ENCODE data around the gene USP20.

Gene USP20

DNA sequence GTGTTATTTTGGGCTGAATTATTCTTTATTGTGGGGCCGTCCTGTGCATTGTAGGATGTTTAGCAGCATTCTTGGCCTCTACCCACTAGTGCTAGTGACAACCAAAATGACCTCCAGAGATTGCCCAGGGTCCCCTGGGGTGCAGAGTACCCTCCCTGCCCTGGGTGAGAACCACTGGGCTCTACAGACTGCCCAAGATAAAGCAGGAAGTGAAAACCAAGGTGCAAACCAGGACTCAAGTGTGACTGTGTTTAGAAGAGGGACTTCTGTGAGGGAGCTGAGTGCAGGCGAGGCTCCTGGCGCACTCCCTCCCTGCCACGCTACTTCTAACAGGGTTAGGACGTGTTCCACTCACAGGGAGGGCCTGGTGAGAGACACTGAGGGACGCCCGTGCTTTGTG, 41.6 kb downstream of the USP20 start:
- no peak overlapping the region for H3K9ac ChIP-seq (ENCODE audit: low read depth, low read length)
- no peak overlapping the region for H3K4me3 ChIP-seq (ENCODE audit: low read depth, low read length)
- no peaks in the 10 kb centered on the region for H3K27me3 ChIP-seq (ENCODE audit: control insufficient read depth, insufficient read depth, low read length)
- H3K36me3 ChIP-seq (ENCODE audit: control insufficient read depth, insufficient read depth, low read length): peaks cover 32% of the 10 kb centered on the region
- peaks cover 5% of the 10 kb centered on the region; the same call in 1 of the 2 replicates for H3K4me1 ChIP-seq (ENCODE audit: control insufficient read depth, insufficient read depth, low read length)
- H3K27ac ChIP-seq (ENCODE audit: low read depth, low read length): no peak overlapping the region
- no peaks in the 10 kb centered on the region for H3K9me3 ChIP-seq (ENCODE audit: control insufficient read depth, insufficient read depth, low read length)

- no peak overlapping the region for H3K27ac ChIP-seq (ENCODE audit: low read depth, low read length)
- peaks cover 33% of the 10 kb centered on the region for H3K36me3 ChIP-seq (ENCODE audit: control insufficient read depth, insufficient read depth, low read length)
- no peaks in the 10 kb centered on the region for H3K27me3 ChIP-seq (ENCODE audit: control insufficient read depth, insufficient read depth, low read length)
- H3K4me3 ChIP-seq (ENCODE audit: low read depth, low read length): no peak overlapping the region
- peaks cover 5% of the 10 kb centered on the region; the same call in 1 of the 2 replicates for H3K4me1 ChIP-seq (ENCODE audit: control insufficient read depth, insufficient read depth, low read length)
- no peaks in the 10 kb centered on the region for H3K9me3 ChIP-seq (ENCODE audit: control insufficient read depth, insufficient read depth, low read length)
- H3K9ac ChIP-seq (ENCODE audit: low read depth, low read length): no peak overlapping the region
Observed at GRCh38 chr9:129878291-129878690, 43.0 kb downstream of the USP20 start.

DNA sequence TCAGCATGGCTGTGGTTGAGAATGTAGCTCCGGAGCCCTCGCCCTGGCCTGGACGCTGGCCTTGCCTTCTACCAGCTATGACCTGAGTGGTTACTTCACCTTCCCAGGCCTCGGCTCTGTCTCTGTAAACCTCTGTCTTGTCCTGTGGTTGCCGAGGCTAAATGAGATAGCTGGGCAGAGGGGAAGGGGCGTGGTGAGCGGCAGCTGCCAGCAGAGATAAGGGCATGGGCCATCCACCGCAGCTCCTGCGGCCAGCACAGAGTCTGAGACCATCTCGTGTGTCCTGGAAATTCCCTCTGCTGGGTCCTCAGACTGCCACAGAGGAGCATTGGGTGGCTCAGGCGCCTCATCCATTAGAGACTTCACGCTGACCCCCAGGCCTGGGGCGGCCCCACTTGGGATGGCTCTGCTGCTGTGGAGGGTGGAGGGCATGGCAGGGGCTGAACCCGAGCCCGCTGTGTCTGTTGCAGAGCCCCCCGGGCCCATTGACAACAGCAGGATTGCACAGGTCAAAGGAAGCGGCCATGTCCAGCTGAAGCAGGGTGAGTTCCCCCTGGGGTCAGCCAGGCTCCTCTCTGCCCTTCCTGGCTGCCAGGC, 43.9 kb downstream of the USP20 start:
- no peak overlapping the region for H3K9ac ChIP-seq (ENCODE audit: low read depth, low read length)
- H3K27ac ChIP-seq (ENCODE audit: low read depth, low read length): no peak overlapping the region
- peaks cover 32% of the 10 kb centered on the region for H3K36me3 ChIP-seq (ENCODE audit: control insufficient read depth, insufficient read depth, low read length)
- H3K4me1 ChIP-seq (ENCODE audit: control insufficient read depth, insufficient read depth, low read length): peaks cover 9% of the 10 kb centered on the region
- H3K27me3 ChIP-seq (ENCODE audit: control insufficient read depth, insufficient read depth, low read length): no peaks in the 10 kb centered on the region
- H3K4me3 ChIP-seq (ENCODE audit: low read depth, low read length): no peak overlapping the region
- no peaks in the 10 kb centered on the region for H3K9me3 ChIP-seq (ENCODE audit: control insufficient read depth, insufficient read depth, low read length)

- peaks cover 17% of the 10 kb centered on the region for H3K4me1 ChIP-seq (ENCODE audit: control insufficient read depth, insufficient read depth, low read length)
- H3K36me3 ChIP-seq (ENCODE audit: control insufficient read depth, insufficient read depth, low read length): peaks cover 25% of the 10 kb centered on the region
- no peak overlapping the region for H3K9ac ChIP-seq (ENCODE audit: low read depth, low read length)
- H3K27me3 ChIP-seq (ENCODE audit: control insufficient read depth, insufficient read depth, low read length): no peaks in the 10 kb centered on the region
- H3K4me3 ChIP-seq (ENCODE audit: low read depth, low read length): no peak overlapping the region
- no peaks in the 10 kb centered on the region for H3K9me3 ChIP-seq (ENCODE audit: control insufficient read depth, insufficient read depth, low read length)
- no peak overlapping the region for H3K27ac ChIP-seq (ENCODE audit: low read depth, low read length)
Observed at GRCh38 chr9:129879991-129880653, 44.9 kb downstream of the USP20 start.

DNA sequence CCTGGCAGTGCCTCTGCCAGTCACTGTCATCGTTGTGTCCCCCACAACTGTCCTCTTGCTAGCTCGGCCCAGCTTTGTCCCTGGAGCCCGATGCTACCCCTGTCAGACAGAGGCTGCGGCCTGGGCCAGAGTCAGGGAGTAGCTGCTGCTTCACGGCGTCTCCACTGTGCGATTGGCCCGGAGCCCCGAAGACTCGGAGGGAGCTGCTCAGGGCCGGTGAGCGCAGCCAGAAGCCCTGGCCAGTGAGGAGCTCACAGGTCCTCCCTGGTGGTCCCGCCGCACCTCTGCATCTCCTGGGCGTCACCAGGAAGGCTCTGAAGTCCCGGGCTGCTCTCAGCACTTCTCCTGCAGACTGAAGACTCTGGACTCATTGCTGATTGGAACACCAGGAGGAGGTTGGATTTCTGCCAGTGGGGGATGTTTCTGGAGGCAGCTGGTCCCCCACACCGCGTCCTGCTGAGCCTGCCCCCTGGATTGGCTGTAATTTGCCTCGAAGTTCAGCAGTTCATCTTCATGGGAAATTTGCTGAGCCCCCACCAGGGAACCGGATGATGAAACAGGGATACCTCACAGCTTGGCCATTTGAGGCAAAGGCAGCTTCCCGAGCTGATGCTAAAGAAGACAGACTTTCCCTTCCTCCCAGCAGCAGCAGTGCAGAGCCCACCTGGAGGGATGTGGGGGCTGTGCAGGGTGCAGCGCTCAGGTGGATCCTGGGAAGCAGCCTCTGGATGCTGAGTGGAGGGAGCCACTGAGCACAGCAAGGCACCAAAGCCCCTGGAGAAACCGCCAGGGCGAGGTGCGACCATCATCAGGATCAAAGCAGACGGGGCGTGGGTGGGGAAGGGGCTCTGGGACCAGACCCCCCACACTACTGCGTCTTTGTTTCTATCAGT, 45.6 kb downstream of the USP20 start:
- no peak overlapping the region for H3K9ac ChIP-seq (ENCODE audit: low read depth, low read length)
- H3K4me3 ChIP-seq (ENCODE audit: low read depth, low read length): no peak overlapping the region
- H3K4me1 ChIP-seq (ENCODE audit: control insufficient read depth, insufficient read depth, low read length): peaks cover 22% of the 10 kb centered on the region
- H3K27ac ChIP-seq (ENCODE audit: low read depth, low read length): no peak overlapping the region
- peaks cover 17% of the 10 kb centered on the region for H3K36me3 ChIP-seq (ENCODE audit: control insufficient read depth, insufficient read depth, low read length)
- H3K27me3 ChIP-seq (ENCODE audit: control insufficient read depth, insufficient read depth, low read length): no peaks in the 10 kb centered on the region
- H3K9me3 ChIP-seq (ENCODE audit: control insufficient read depth, insufficient read depth, low read length): no peaks in the 10 kb centered on the region

DNA sequence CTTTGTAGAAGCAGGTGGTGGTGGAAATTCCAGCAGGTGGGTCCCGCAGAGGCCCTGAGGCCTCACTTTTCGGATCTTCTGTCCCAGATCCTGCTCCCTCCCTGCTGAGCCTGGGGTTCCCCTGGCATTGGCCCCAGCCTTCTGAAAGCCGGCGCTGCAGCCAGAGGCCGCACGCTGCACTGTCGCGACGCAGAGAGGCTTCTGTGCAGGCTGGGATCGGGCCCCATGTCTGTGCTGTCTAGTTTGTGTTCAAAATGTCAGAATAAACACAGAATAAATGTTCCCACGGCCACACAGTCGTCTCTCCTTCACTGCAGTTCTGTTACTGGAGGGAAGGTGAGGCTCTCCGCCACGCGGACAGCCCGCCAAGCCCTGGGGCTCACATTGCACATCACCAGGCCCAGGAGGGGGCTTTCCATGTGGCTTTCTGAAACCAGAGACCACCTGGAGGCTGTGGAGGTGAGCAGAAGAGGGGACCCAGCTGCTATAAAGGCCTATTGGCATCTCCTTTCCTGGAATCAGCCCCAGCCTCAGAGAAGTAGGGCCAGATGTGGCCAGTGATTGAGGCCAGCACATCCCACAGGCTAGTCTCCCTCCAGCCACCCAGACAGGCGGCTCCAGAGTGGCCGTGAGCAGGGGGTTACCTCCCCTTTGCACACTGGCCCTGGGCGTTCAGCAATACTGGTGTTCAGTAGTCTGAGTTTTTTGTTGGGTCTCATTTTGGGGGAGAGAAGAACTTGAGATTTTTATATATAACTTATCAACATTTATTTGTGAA, 46.5 kb downstream of the USP20 start:
- Histone ChIP-seq H3K27me3 (ENCODE audit: control insufficient read depth, insufficient read depth, low read length) (no peaks in the 10 kb centered on the region), H3K4me1 (ENCODE audit: control insufficient read depth, insufficient read depth, low read length) (peaks cover 29% of the 10 kb centered on the region), H3K27ac (ENCODE audit: low read depth, low read length) (no peak overlapping the region), H3K36me3 (ENCODE audit: control insufficient read depth, insufficient read depth, low read length) (peaks cover 13% of the 10 kb centered on the region), H3K9me3 (ENCODE audit: control insufficient read depth, insufficient read depth, low read length) (no peaks in the 10 kb centered on the region), H3K9ac (ENCODE audit: low read depth, low read length) (no peak overlapping the region), H3K4me3 (ENCODE audit: low read depth, low read length) (no peak overlapping the region)

DNA sequence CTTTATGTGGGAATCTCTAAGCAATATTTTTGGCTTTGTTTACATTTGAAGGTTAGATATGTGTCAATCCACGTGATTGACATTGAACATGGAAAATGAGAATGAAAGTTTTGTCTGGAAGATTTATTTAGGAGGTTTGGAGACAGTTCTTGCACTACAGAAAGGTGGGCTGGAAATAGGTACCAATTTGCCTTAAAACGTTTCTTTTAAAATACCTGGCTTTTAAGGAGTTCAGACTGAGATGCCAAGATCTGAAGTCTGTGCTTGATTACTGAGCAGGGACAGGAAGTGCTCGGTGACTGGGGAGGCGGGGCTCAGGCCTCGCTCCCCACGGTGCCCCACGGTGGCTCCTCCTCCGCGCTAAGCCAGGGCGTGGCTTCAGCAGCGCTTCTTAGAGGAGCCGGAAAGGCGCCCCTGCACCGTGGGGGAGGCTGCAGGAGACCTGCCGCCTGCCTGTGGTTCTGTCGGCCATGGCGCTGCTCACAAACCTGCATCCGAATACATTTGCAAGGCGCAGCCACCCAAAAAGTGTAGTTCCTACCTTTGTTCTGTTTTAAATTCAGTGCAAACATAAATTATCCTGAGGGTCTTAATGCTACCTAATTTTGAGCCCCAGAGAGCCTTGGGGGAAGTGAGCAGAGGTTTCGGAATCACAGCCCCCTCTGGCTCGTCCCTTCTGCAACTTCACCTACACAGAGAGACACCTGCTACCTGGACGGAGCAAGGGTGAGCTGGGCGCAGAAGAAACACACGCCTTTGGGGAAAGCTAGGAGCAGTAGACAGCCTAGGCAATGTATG, 49.2 kb downstream of the USP20 start:
- peaks cover 36% of the 10 kb centered on the region for H3K4me1 ChIP-seq (ENCODE audit: control insufficient read depth, insufficient read depth, low read length)
- peak overlapping the region; percentile 48; the same call in 1 of the 2 replicates for H3K9ac ChIP-seq (ENCODE audit: low read depth, low read length)
- peak overlapping the region; percentile 61 for H3K27ac ChIP-seq (ENCODE audit: low read depth, low read length)

GRCh38 chr9:129885018-129885669, 49.9 kb downstream of the USP20 start:
- Histone ChIP-seq H3K36me3 (ENCODE audit: control insufficient read depth, insufficient read depth, low read length) (peaks cover 13% of the 10 kb centered on the region), H3K9me3 (ENCODE audit: control insufficient read depth, insufficient read depth, low read length) (no peaks in the 10 kb centered on the region), H3K27me3 (ENCODE audit: control insufficient read depth, insufficient read depth, low read length) (no peaks in the 10 kb centered on the region), H3K4me3 (ENCODE audit: low read depth, low read length) (peak overlapping the region; percentile 53), H3K9ac (ENCODE audit: low read depth, low read length) (peak overlapping the region; percentile 48; the same call in 1 of the 2 replicates), H3K4me1 (ENCODE audit: control insufficient read depth, insufficient read depth, low read length) (peaks cover 42% of the 10 kb centered on the region), H3K27ac (ENCODE audit: low read depth, low read length) (peak overlapping the region; percentile 53)

More for the DNA sequence above, 49.2 kb downstream of the USP20 start:
- H3K27me3 ChIP-seq (ENCODE audit: control insufficient read depth, insufficient read depth, low read length): no peaks in the 10 kb centered on the region
- H3K4me3 ChIP-seq (ENCODE audit: low read depth, low read length): peak overlapping the region; percentile 53
- peaks cover 13% of the 10 kb centered on the region for H3K36me3 ChIP-seq (ENCODE audit: control insufficient read depth, insufficient read depth, low read length)
- H3K9me3 ChIP-seq (ENCODE audit: control insufficient read depth, insufficient read depth, low read length): no peaks in the 10 kb centered on the region

- no peaks in the 10 kb centered on the region for H3K27me3 ChIP-seq (ENCODE audit: control insufficient read depth, insufficient read depth, low read length)
- no peaks in the 10 kb centered on the region for H3K9me3 ChIP-seq (ENCODE audit: control insufficient read depth, insufficient read depth, low read length)
- peaks cover 9% of the 10 kb centered on the region for H3K36me3 ChIP-seq (ENCODE audit: control insufficient read depth, insufficient read depth, low read length)
- H3K27ac ChIP-seq (ENCODE audit: low read depth, low read length): peak overlapping the region; percentile 49
- 0 out of 2 replicates have a peak overlapping the region, but pooled peaks have one; percentile 26 for H3K9ac ChIP-seq (ENCODE audit: low read depth, low read length)
- peaks cover 40% of the 10 kb centered on the region for H3K4me1 ChIP-seq (ENCODE audit: control insufficient read depth, insufficient read depth, low read length)
- peak overlapping the region; percentile 53 for H3K4me3 ChIP-seq (ENCODE audit: low read depth, low read length)
Observed at GRCh38 chr9:129885670-129886106, 50.4 kb downstream of the USP20 start.

All from HUES48 (cell line).